GM12878 (cell line): ENCODE results near the gene MAST4. TPM values are rescaled to one million over a fixed set of nuclear protein-coding genes. Genes with fewer than 3 reads are reported as not detected.

Experiments
- ATAC-seq: fragments of 200-7000 bp; cut with Tn5 transposase; 3 replicates; pipeline ENCODE4 v1.9.1; 2020; ENCODE audit warnings: mild to moderate bottlenecking, moderate library complexity
- BruUV-seq: library from RNA; stranded (reverse); fragments of 400-500 nt; replicated peaks from 2 replicates; lab custom pipeline; 2021; lab: Mats Ljungman, UMichigan
- CTCF ChIA-PET: fragments of 300-600 bp; sonication (Branson Sonifier 250); formaldehyde crosslinking; extraction: SDS; loops from one replicate; lab custom pipeline; 2021; ENCODE audit warnings: inconsistent platforms; lab: Yijun Ruan, JAX
- POLR2A ChIA-PET: fragments of 350-600 bp; formaldehyde crosslinking; extraction: SDS; loops from one replicate; lab custom pipeline; 2021; ENCODE audit warnings: inconsistent platforms; lab: Charles Lee
- RAD21 ChIA-PET: fragments of 300-600 bp; sonication (Branson Sonifier 250); formaldehyde crosslinking; loops from one replicate; lab custom pipeline; 2023; ENCODE audit warnings: antibody characterized with exemption; ENCODE audit not compliant: unreplicated experiment; lab: Charles Lee
- SMC1A ChIA-PET: fragments of 300-600 bp; sonication (Branson Sonifier 250); formaldehyde crosslinking; loops from one replicate; lab custom pipeline; 2023; ENCODE audit not compliant: unreplicated experiment, uncharacterized antibody; lab: Charles Lee
- DNase-seq: peaks from one replicate; pipeline ENCODE4 v3.0.0-alpha.2; 2011; ENCODE audit warnings: low read depth, low spot score
- FAIRE-seq: peaks from 3 replicates; lab custom pipeline; 2011; peaks lifted over from hg19 to GRCh38; lab: Jason Lieb, UNC
- H2AFZ ChIP-seq: 2 replicates; pipeline ENCODE4 v1.6.0; 2011; ENCODE audit warnings: low read depth, low read length, control low read depth; ENCODE audit not compliant: control insufficient read depth
- H3K27ac ChIP-seq: 2 replicates; pipeline ENCODE4 v1.5.1; 2011; ENCODE audit warnings: control low read depth; ENCODE audit not compliant: control insufficient read depth, insufficient read depth
- H3K27me3 ChIP-seq, 2 experiments: replicated peaks in 1 of 2; 2 replicates each; pipeline versions ENCODE4 v1.6.0 to v1.6.1; 2011; ENCODE audit warnings: low read length in 1 of 2; ENCODE audit not compliant: control insufficient read depth in 2 of 2, insufficient read depth in 2 of 2
- H3K36me3 ChIP-seq, 2 experiments: 2 replicates each; pipeline ENCODE4 v1.5.1; 2011; ENCODE audit warnings: low read length in 1 of 2; ENCODE audit not compliant: control insufficient read depth in 2 of 2, insufficient read depth in 2 of 2
- H3K4me1 ChIP-seq: 2 replicates; pipeline ENCODE4 v1.6.1; 2011; ENCODE audit warnings: mild to moderate bottlenecking, low read length, moderate library complexity, mixed read lengths; ENCODE audit not compliant: control insufficient read depth, insufficient read depth
- H3K4me2 ChIP-seq: 2 replicates; pipeline ENCODE4 v1.6.0; 2011; ENCODE audit warnings: control low read depth; ENCODE audit not compliant: control insufficient read depth, insufficient read depth
- H3K4me3 ChIP-seq: fragments of 200-600 bp; sonication (generic); 2 replicates; pipeline ENCODE4 v1.5.1; 2016
- H3K79me2 ChIP-seq: 2 replicates; pipeline ENCODE4 v1.6.0; 2011; ENCODE audit warnings: low read length; ENCODE audit not compliant: control insufficient read depth, insufficient read depth
- H3K9ac ChIP-seq: 2 replicates; pipeline ENCODE4 v1.8.0; 2011; ENCODE audit warnings: low read length, control low read depth, mixed read lengths; ENCODE audit not compliant: control insufficient read depth, insufficient read depth
- H3K9me3 ChIP-seq: replicated peaks from 3 replicates; pipeline ENCODE4 v1.5.1; 2011; ENCODE audit warnings: mild to moderate bottlenecking, low read length; ENCODE audit not compliant: control insufficient read depth, insufficient read depth
- H4K20me1 ChIP-seq: 2 replicates; pipeline ENCODE4 v1.6.0; 2011; ENCODE audit not compliant: control insufficient read depth, insufficient read depth
- BHLHE40 ChIP-seq, 2 experiments: fragments of 450-650 bp in 1 of 2; IDR thresholded peaks; 2 replicates each; pipeline ENCODE4 v1.6.1; 2011 to 2017; ENCODE audit warnings: low read depth in 2 of 2, borderline replicate concordance in 1 of 2, improper control_type of control experiment in 1 of 2, low read length in 1 of 2, mild to moderate bottlenecking in 1 of 2
- CHD2 ChIP-seq: IDR thresholded peaks from 2 replicates; pipeline ENCODE4 v1.6.1; 2011; ENCODE audit warnings: low read depth, low read length, improper control_type of control experiment, borderline replicate concordance
- EGR1 ChIP-seq, 2 experiments: IDR thresholded peaks; 1 replicate in 1 of 2; 2 replicates in 1 of 2; pipeline ENCODE4 v1.6.1; 2011 to 2012; ENCODE audit warnings: low read depth in 2 of 2, low read length in 2 of 2, borderline replicate concordance in 1 of 2, mild to moderate bottlenecking in 1 of 2, moderate library complexity in 1 of 2
- FOXM1 ChIP-seq: IDR thresholded peaks from 2 replicates; pipeline ENCODE4 v1.6.1; 2012; ENCODE audit warnings: low read depth, mild to moderate bottlenecking, inconsistent platforms, low read length, moderate library complexity
- NFYA ChIP-seq: IDR thresholded peaks from 2 replicates; pipeline ENCODE4 v1.6.1; 2011; ENCODE audit warnings: low read depth, mild to moderate bottlenecking, low read length, improper control_type of control experiment, borderline replicate concordance
- PML ChIP-seq: IDR thresholded peaks from 2 replicates; pipeline ENCODE4 v1.6.1; 2012; ENCODE audit warnings: low read length, inconsistent platforms
- POLR2AphosphoS5 ChIP-seq: IDR thresholded peaks from 2 replicates; pipeline ENCODE4 v1.6.1; 2011; ENCODE audit warnings: mild to moderate bottlenecking, low read length, inconsistent platforms
- SREBF1 ChIP-seq: IDR thresholded peaks from 2 replicates; pipeline ENCODE4 v1.6.1; 2012; ENCODE audit warnings: mild to moderate bottlenecking, low read length
- SUPT20H ChIP-seq: IDR thresholded peaks from 2 replicates; pipeline ENCODE4 v1.6.1; 2011; ENCODE audit warnings: low read depth, mild to moderate bottlenecking, low read length, moderate library complexity, borderline replicate concordance; ENCODE audit not compliant: control insufficient read depth
- ZSCAN29 ChIP-seq: fragments of 450-650 bp; IDR thresholded peaks from 2 replicates; pipeline ENCODE4 v1.6.1; 2017; ENCODE audit warnings: mild to moderate bottlenecking, moderate library complexity
- WGBS: methylation state at CpG from one replicate; pipeline ENCODE4 v1.1.6; 2016; ENCODE audit warnings: low lambda C conversion rate; ENCODE audit not compliant: insufficient replicate concordance, insufficient coverage; ENCODE audit errors: missing lambda C conversion rate; 5-methylcytosine and 5-hydroxymethylcytosine counted together
- in situ Hi-C: fragments of 300-500 bp; cut with MboI; formaldehyde crosslinking; loops from 9 replicates; pipeline ENCODE4 v1.14.3; 2018; ENCODE audit warnings: mixed read lengths
- intact Hi-C: fragments of 100-400 bp; cut with micrococcal nuclease; formaldehyde crosslinking; loops from one replicate; pipeline ENCODE4 v1.14.2; 2022; ENCODE audit not compliant: unreplicated experiment
- polyA plus RNA-seq, 11 experiments: library from polyadenylated mRNA; depleted of rRNA in 4 of 11; unstranded in 6 of 11; stranded (reverse) in 5 of 11; fragments of >200 nt; fragmentation: Nextera tagmentation in 4 of 11; fragmentation: Illumina TruSeq in 1 of 11; extraction: Ambion mirVana in 4 of 11; extraction: Trizol in 1 of 11; gene quantifications; 1 replicate in 1 of 11; 2 replicates in 10 of 11; pipeline versions ENCODE4 v1.2.1 to v1.2.3, GENCODE V29; 2011 to 2016; ENCODE audit warnings: inconsistent platforms in 2 of 11, missing spikeins in 2 of 11, low read depth in 1 of 11
- total RNA-seq, 4 experiments: library from RNA; depleted of rRNA in 3 of 4; stranded (reverse); fragments of >200 nt in 3 of 4; fragmentation: Illumina TruSeq in 1 of 4; extraction: Trizol in 1 of 4; gene quantifications; 2 replicates each; pipeline versions ENCODE4 v1.2.1 to v1.2.3, GENCODE V29; 2013 to 2021
- TF ChIP-seq, protein P1 (sequence below): fragments of 450-650 bp; conservative IDR thresholded peaks from 2 replicates; pipeline ENCODE4 v1.6.1; 2017; ENCODE audit warnings: mild to moderate bottlenecking, moderate library complexity

MAST4 gene
- total and polyA plus RNA-seq, 10 of the 15 experiments (the other 5 are each of a cell fraction or from before 2014, with no cell fraction given) = 0.02 to 1.6 (median 0.29) TPM; not detected in 1

DNA sequence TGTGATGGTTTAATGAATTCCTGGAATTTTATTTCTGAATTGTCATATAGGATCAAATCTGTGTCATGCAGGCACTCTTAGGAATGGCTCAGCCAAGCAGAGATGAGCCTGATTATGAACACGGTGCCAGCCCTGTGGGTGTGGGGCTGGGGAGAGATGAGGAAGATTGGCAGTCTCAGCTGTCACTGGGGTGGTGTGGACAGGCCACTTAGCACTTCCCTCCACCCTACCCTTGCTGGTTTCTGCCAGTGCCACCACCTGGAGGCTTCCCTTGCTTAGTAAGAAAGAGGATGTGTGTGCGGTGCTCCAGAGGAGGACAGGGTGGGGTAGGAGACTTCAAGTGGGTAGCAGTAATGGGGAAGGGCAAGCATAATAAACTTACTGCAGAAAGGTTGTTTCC, 373.8 kb downstream of the MAST4 start:
- RAD21 ChIA-PET = no interaction called here
- Histone ChIP-seq H2AFZ (no peak overlapping the region), H3K79me2 (no peaks in the 10 kb centered on the region)
- intact Hi-C loops = no loop called here
- in situ Hi-C loops = no loop called here
- SMC1A ChIA-PET = no interaction called here
- no peak for FAIRE-seq
- TF ChIP-seq BHLHE40 (IDR thresholded peaks at IDR 0.05; ENCODE audit: borderline replicate concordance in 1 of 2, low read depth in 2 of 2, low read length in 1 of 2) (no peak), CHD2 (no peak), PML (no peak)
- TF ChIP-seq, all 136 proteins: peak for 0
- CTCF ChIA-PET = no interaction called here
- no peak overlapping the region for H3K4me2 ChIP-seq
- H3K27me3 ChIP-seq = peaks cover 0 to 3% of the 10 kb centered on the region in 2 experiments; a peak in 1 of 4 replicates
- H3K4me3 ChIP-seq = no peak overlapping the region
- no peaks in the 10 kb centered on the region for H3K9me3 ChIP-seq
- DNase-seq = no peak
- POLR2A ChIA-PET = no interaction called here
- no peak for ATAC-seq
- H3K9ac ChIP-seq = no peak overlapping the region
- no TSS peak for BruUV-seq
- no peaks in the 10 kb centered on the region for H4K20me1 ChIP-seq
- H3K27ac ChIP-seq = no peak overlapping the region
- no peaks in the 10 kb centered on the region for H3K4me1 ChIP-seq
- H3K36me3 ChIP-seq = no peaks in the 10 kb centered on the region
- WGBS = 15% methylated on average over 2 of the region's 2 CpGs

GRCh38 chr5:66972004-66972403, 375.8 kb downstream of the MAST4 start:
- ChIA-PET POLR2A (no interaction called here), RAD21 (no interaction called here), SMC1A (no interaction called here), CTCF (no interaction called here)
- BruUV-seq = no TSS peak
- Histone ChIP-seq H4K20me1 (no peaks in the 10 kb centered on the region), H3K79me2 (no peaks in the 10 kb centered on the region), H3K9me3 (no peaks in the 10 kb centered on the region), H3K4me1 (no peaks in the 10 kb centered on the region), H3K36me3 (no peaks in the 10 kb centered on the region), H3K27ac (no peak overlapping the region), H2AFZ (no peak overlapping the region), H3K4me2 (no peak overlapping the region), H3K4me3 (no peak overlapping the region), H3K27me3 (peaks cover 0 to 3% of the 10 kb centered on the region in 2 experiments; a peak in 1 of 4 replicates), H3K9ac (no peak overlapping the region)
- ATAC-seq = no peak
- WGBS = 71% methylated on average over 2 of the region's 2 CpGs
- intact Hi-C loops (no loop called here), in situ Hi-C loops (no loop called here)
- TF ChIP-seq FOXM1 (no peak), SREBF1 (no peak), EGR1 (IDR thresholded peaks at IDR 0.05; ENCODE audit: borderline replicate concordance in 1 of 2, low read depth in 2 of 2, low read length in 2 of 2) (no peak), NFYA (no peak), SUPT20H (no peak), ZSCAN29 (no peak), POLR2AphosphoS5 (no peak)
- TF ChIP-seq, protein P1, sequence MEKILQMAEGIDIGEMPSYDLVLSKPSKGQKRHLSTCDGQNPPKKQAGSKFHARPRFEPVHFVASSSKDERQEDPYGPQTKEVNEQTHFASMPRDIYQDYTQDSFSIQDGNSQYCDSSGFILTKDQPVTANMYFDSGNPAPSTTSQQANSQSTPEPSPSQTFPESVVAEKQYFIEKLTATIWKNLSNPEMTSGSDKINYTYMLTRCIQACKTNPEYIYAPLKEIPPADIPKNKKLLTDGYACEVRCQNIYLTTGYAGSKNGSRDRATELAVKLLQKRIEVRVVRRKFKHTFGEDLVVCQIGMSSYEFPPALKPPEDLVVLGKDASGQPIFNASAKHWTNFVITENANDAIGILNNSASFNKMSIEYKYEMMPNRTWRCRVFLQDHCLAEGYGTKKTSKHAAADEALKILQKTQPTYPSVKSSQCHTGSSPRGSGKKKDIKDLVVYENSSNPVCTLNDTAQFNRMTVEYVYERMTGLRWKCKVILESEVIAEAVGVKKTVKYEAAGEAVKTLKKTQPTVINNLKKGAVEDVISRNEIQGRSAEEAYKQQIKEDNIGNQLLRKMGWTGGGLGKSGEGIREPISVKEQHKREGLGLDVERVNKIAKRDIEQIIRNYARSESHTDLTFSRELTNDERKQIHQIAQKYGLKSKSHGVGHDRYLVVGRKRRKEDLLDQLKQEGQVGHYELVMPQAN = no peak
- no peak for DNase-seq
- FAIRE-seq = no peak
